Thyroid gland (tissue), 4 donors: ENCODE results near the gene NNT. TPM values are rescaled to one million over a fixed set of nuclear protein-coding genes. Genes with fewer than 3 reads are reported as not detected.
"Not testable (repeated sequence)": the region's sequence is repeated elsewhere in the genome, so short reads cannot be mapped to it uniquely, and the experiment has no call there.

Source experiments
- DNase-seq, 2 donors: peaks; one replicate each; pipeline ENCODE4 v3.0.0-alpha.2; 2019
- H3K27ac ChIP-seq, 3 donors: fragments of 200-600 bp; sonication (generic); 1 replicate in 2 of 3; 2 replicates in 1 of 3; pipeline ENCODE4 v1.5.1; 2016 to 2019; ENCODE audit warnings: mild to moderate bottlenecking in 1 of 3, moderate library complexity in 1 of 3
- H3K27me3 ChIP-seq: fragments of 200-600 bp; sonication (generic); one replicate; pipeline ENCODE4 v1.5.1; 2019
- H3K36me3 ChIP-seq, 2 donors: fragments of 200-600 bp; sonication (generic); one replicate each; pipeline ENCODE4 v1.5.1; 2016 to 2019
- H3K4me1 ChIP-seq, 2 donors: fragments of 200-600 bp; sonication (generic); one replicate each; pipeline ENCODE4 v1.5.1; 2017 to 2019
- H3K4me3 ChIP-seq, 3 donors: fragments of 200-600 bp; sonication (generic); replicated peaks in 1 of 3; 1 replicate in 2 of 3; 2 replicates in 1 of 3; pipeline ENCODE4 v1.5.1; 2016; ENCODE audit warnings: mild to moderate bottlenecking in 1 of 3
- H3K9me3 ChIP-seq: fragments of 200-600 bp; sonication (generic); one replicate; pipeline ENCODE4 v1.5.1; 2017
- CTCF ChIP-seq, 6 experiments: fragments of 200-600 bp in 3 of 6; fragments of 450-650 bp in 3 of 6; sonication (generic) in 3 of 6; IDR thresholded peaks; one replicate each; pipeline ENCODE4 v1.5.1; 2016 to 2019; ENCODE audit warnings: antibody characterized with exemption in 6 of 6, mild to moderate bottlenecking in 2 of 6, inconsistent platforms in 1 of 6, moderate library complexity in 1 of 6
- POLR2A ChIP-seq, 2 donors: fragments of 450-650 bp; IDR thresholded peaks; one replicate each; pipeline ENCODE4 v1.6.1; 2017; ENCODE audit warnings: antibody characterized with exemption in 2 of 2, mild to moderate bottlenecking in 2 of 2, moderate library complexity in 1 of 2
- WGBS, 2 donors: methylation state at CpG; one replicate each; pipeline ENCODE4 v1.1.5; 2017; 5-methylcytosine and 5-hydroxymethylcytosine counted together
- intact Hi-C: fragments of 100-400 bp; cut with DNase I; formaldehyde crosslinking; loops from one replicate; pipeline ENCODE4 v1.15.1; 2023
- total RNA-seq, 4 donors: library from RNA; depleted of rRNA; stranded (reverse); fragments of >200 nt; gene quantifications; one replicate each; pipeline ENCODE4 v1.2.3, GENCODE V29; 2016

NNT gene
- total RNA-seq, 4 donors from 2014 or later, result 95.7 to 125 (median 104) TPM

GRCh38 chr5:43659075-43659474 is 56.1 kb downstream of the NNT start:
- Histone ChIP-seq H3K27me3 (no peaks in the 10 kb centered on the region), H3K36me3 (peaks cover 0 to 24% of the 10 kb centered on the region in 2 donors), H3K4me1 (peaks cover 4 to 6% of the 10 kb centered on the region in 2 donors), H3K27ac (no peak overlapping the region), H3K9me3 (no peaks in the 10 kb centered on the region), H3K4me3 (no peak overlapping the region)
- intact Hi-C loops, result no loop called here
- TF ChIP-seq POLR2A (IDR thresholded peaks at IDR 0.05) (no peak), CTCF (IDR thresholded peaks at IDR 0.05) (no peak)
- WGBS, 2 donors, result 88 to 91% methylated on average over 4 of the region's 4 CpGs
- DNase-seq, result no peak

- Histone ChIP-seq H3K27ac (no peak overlapping the region), H3K4me3 (no peak overlapping the region), H3K36me3 (peaks cover 0 to 24% of the 10 kb centered on the region in 2 donors), H3K9me3 (no peaks in the 10 kb centered on the region), H3K27me3 (no peaks in the 10 kb centered on the region), H3K4me1 (peaks cover 10% of the 10 kb centered on the region in 2 donors)
- DNase-seq, result peak in 1 of 2 donors; percentile 25
- TF ChIP-seq POLR2A (IDR thresholded peaks at IDR 0.05) (no peak), CTCF (IDR thresholded peaks at IDR 0.05) (peak in 3 of 6 experiments; percentile 33 to 50 (median 44))
- WGBS, 2 donors, result 68 to 87% methylated on average over 2 of the region's 2 CpGs
- intact Hi-C loops, result no loop called here
Observed at GRCh38 chr5:43661102-43661501, 58.1 kb downstream of the NNT start.

- DNase-seq, result no peak
- no peak for TF ChIP-seq POLR2A (IDR thresholded peaks at IDR 0.05)
- H3K4me1 ChIP-seq, result peaks cover 10% of the 10 kb centered on the region in 2 donors
- H3K27ac ChIP-seq, result no peak overlapping the region
- peaks cover 0 to 14% of the 10 kb centered on the region in 2 donors for H3K36me3 ChIP-seq
- H3K9me3 ChIP-seq, result no peaks in the 10 kb centered on the region
- H3K4me3 ChIP-seq, result no peak overlapping the region
- intact Hi-C loops, result no loop called here
- H3K27me3 ChIP-seq, result no peaks in the 10 kb centered on the region
Observed at GRCh38 chr5:43663916-43664315, 60.9 kb downstream of the NNT start.

- H3K27ac ChIP-seq, result no peak overlapping the region
Observed at GRCh38 chr5:43664501-43665040, 61.6 kb downstream of the NNT start.

GRCh38 chr5:43665749-43666148 is 62.8 kb downstream of the NNT start:
- intact Hi-C loops, H3K4me3 ChIP-seq, DNase-seq, H3K36me3 ChIP-seq, H3K27me3 ChIP-seq, H3K27ac ChIP-seq, H3K9me3 ChIP-seq: not testable (repeated sequence)
- WGBS, 2 donors, result 91 to 96% methylated on average over 4 to 31 of the region's 35 CpGs
- H3K4me1 ChIP-seq, result peaks cover 10% of the 10 kb centered on the region in 2 donors

More at GRCh38 chr5:43664501-43665040, 61.6 kb downstream of the NNT start:
- Histone ChIP-seq H3K36me3 (peaks cover 0 to 11% of the 10 kb centered on the region in 2 donors), H3K27me3 (no peaks in the 10 kb centered on the region), H3K9me3 (no peaks in the 10 kb centered on the region), H3K4me3 (no peak overlapping the region), H3K4me1 (peaks cover 10% of the 10 kb centered on the region in 2 donors)
- intact Hi-C loops, result no loop called here
- TF ChIP-seq POLR2A (IDR thresholded peaks at IDR 0.05) (no peak), CTCF (IDR thresholded peaks at IDR 0.05) (no peak)
- WGBS, 2 donors, result 43 to 47% methylated on average over 2 of the region's 2 CpGs
- DNase-seq, result no peak

GRCh38 chr5:43666728-43667127 is 63.7 kb downstream of the NNT start:
- H3K27me3 ChIP-seq, H3K4me3 ChIP-seq, H3K9me3 ChIP-seq, DNase-seq, intact Hi-C loops, H3K27ac ChIP-seq, H3K36me3 ChIP-seq: not testable (repeated sequence)
- H3K4me1 ChIP-seq, result peaks cover 10% of the 10 kb centered on the region in 2 donors
- 92 to 100% methylated on average over 5 to 8 of the region's 8 CpGs for WGBS, 2 donors

- H3K4me1 ChIP-seq, result peaks cover 10% of the 10 kb centered on the region in 2 donors
- H3K36me3 ChIP-seq, H3K9me3 ChIP-seq, DNase-seq, H3K27ac ChIP-seq, H3K27me3 ChIP-seq, H3K4me3 ChIP-seq, intact Hi-C loops: not testable (repeated sequence)
- whole genome bisulfite sequencing, 2 donors, result 98 to 100% methylated on average over 5 of the region's 5 CpGs
Observed at GRCh38 chr5:43667379-43667778, 64.4 kb downstream of the NNT start.
